ENCODE data around the gene HOXA4.

The HOXA4 gene

GRCh38 chr7:27137640-27138315 is 7.2 kb upstream of the HOXA4 start:
- TF ChIP-seq CTCF (conservative IDR thresholded peaks at IDR 0.05) (no peak), ZFX (IDR thresholded peaks at IDR 0.05) (no peak)
- no peak overlapping the region for H3K27ac ChIP-seq

GRCh38 chr7:27134392-27134791 is 3.8 kb upstream of the HOXA4 start:
- no peak overlapping the region for H3K27ac ChIP-seq
- TF ChIP-seq ZFX (IDR thresholded peaks at IDR 0.05) (no peak), CTCF (conservative IDR thresholded peaks at IDR 0.05) (no peak)

- no peak overlapping the region for H3K27ac ChIP-seq
- TF ChIP-seq ZFX (IDR thresholded peaks at IDR 0.05) (no peak), CTCF (conservative IDR thresholded peaks at IDR 0.05) (no peak)
Observed at GRCh38 chr7:27133409-27134231, 3.1 kb upstream of the HOXA4 start.

- no peak overlapping the region for H3K27ac ChIP-seq
- no peak for TF ChIP-seq CTCF (conservative IDR thresholded peaks at IDR 0.05)
- TF ChIP-seq ZFX (IDR thresholded peaks at IDR 0.05) = no peak
Observed at GRCh38 chr7:27132978-27133377, 2.4 kb upstream of the HOXA4 start.

GRCh38 chr7:27132214-27132613 is 1.7 kb upstream of the HOXA4 start:
- H3K27ac ChIP-seq = no peak overlapping the region
- no peak for TF ChIP-seq ZFX (IDR thresholded peaks at IDR 0.05)
- no peak for TF ChIP-seq CTCF (conservative IDR thresholded peaks at IDR 0.05)

- peak overlapping the region; percentile 75 for H3K27ac ChIP-seq
- no peak for TF ChIP-seq CTCF (conservative IDR thresholded peaks at IDR 0.05)
- TF ChIP-seq ZFX (IDR thresholded peaks at IDR 0.05) = no peak
Observed at GRCh38 chr7:27131390-27131819, 848 bp upstream of the HOXA4 start.
